ENCODE data around the gene SEMA3C.

DNA sequence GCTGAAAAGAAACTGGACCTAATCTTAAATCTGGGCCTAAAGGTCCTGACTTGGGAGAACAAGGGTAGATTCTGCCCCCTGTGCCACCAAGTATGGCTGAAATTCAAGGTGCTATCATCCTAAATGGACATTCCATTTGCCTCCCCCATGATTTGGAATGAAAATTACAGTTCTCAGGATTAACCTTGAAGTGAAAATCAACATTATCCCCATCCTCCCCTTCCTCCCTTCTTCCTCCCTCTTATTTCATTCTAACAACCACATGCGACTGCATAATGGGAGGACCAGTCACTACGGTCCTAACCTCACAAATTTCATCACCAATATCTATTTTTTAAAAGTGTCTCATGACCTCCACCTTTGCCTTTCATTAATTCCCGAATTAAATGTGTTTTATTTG lies 62.1 kb downstream of the SEMA3C start:
- TF ChIP-seq ZNF8 (CRISPR knock-in tag; IDR thresholded peaks at IDR 0.05) (no peak), ARNTL (CRISPR knock-in tag; IDR thresholded peaks at IDR 0.05; ENCODE audit: borderline replicate concordance, low read depth) (no peak), CSDC2 (CRISPR knock-in tag; IDR thresholded peaks at IDR 0.05) (no peak), RARB (CRISPR knock-in tag; IDR thresholded peaks at IDR 0.05) (no peak), ESRRG (CRISPR knock-in tag; IDR thresholded peaks at IDR 0.05) (no peak), ZFP30 (CRISPR knock-in tag; IDR thresholded peaks at IDR 0.05) (no peak), TOX (CRISPR knock-in tag; IDR thresholded peaks at IDR 0.05; ENCODE audit: borderline replicate concordance) (no peak)
- TF ChIP-seq, protein P1, sequence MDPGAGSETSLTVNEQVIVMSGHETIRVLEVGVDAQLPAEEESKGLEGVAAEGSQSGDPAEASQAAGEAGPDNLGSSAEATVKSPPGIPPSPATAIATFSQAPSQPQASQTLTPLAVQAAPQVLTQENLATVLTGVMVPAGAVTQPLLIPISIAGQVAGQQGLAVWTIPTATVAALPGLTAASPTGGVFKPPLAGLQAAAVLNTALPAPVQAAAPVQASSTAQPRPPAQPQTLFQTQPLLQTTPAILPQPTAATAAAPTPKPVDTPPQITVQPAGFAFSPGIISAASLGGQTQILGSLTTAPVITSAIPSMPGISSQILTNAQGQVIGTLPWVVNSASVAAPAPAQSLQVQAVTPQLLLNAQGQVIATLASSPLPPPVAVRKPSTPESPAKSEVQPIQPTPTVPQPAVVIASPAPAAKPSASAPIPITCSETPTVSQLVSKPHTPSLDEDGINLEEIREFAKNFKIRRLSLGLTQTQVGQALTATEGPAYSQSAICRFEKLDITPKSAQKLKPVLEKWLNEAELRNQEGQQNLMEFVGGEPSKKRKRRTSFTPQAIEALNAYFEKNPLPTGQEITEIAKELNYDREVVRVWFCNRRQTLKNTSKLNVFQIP (CRISPR knock-in tag; IDR thresholded peaks at IDR 0.05; ENCODE audit: borderline replicate concordance, low read depth): no peak
- TF ChIP-seq, protein P2, sequence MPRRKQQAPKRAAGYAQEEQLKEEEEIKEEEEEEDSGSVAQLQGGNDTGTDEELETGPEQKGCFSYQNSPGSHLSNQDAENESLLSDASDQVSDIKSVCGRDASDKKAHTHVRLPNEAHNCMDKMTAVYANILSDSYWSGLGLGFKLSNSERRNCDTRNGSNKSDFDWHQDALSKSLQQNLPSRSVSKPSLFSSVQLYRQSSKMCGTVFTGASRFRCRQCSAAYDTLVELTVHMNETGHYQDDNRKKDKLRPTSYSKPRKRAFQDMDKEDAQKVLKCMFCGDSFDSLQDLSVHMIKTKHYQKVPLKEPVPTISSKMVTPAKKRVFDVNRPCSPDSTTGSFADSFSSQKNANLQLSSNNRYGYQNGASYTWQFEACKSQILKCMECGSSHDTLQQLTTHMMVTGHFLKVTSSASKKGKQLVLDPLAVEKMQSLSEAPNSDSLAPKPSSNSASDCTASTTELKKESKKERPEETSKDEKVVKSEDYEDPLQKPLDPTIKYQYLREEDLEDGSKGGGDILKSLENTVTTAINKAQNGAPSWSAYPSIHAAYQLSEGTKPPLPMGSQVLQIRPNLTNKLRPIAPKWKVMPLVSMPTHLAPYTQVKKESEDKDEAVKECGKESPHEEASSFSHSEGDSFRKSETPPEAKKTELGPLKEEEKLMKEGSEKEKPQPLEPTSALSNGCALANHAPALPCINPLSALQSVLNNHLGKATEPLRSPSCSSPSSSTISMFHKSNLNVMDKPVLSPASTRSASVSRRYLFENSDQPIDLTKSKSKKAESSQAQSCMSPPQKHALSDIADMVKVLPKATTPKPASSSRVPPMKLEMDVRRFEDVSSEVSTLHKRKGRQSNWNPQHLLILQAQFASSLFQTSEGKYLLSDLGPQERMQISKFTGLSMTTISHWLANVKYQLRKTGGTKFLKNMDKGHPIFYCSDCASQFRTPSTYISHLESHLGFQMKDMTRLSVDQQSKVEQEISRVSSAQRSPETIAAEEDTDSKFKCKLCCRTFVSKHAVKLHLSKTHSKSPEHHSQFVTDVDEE (CRISPR knock-in tag; IDR thresholded peaks at IDR 0.05): no peak
- TF ChIP-seq, protein P3, sequence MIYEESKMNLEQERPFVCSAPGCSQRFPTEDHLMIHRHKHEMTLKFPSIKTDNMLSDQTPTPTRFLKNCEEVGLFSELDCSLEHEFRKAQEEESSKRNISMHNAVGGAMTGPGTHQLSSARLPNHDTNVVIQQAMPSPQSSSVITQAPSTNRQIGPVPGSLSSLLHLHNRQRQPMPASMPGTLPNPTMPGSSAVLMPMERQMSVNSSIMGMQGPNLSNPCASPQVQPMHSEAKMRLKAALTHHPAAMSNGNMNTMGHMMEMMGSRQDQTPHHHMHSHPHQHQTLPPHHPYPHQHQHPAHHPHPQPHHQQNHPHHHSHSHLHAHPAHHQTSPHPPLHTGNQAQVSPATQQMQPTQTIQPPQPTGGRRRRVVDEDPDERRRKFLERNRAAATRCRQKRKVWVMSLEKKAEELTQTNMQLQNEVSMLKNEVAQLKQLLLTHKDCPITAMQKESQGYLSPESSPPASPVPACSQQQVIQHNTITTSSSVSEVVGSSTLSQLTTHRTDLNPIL (CRISPR knock-in tag; IDR thresholded peaks at IDR 0.05; ENCODE audit: low read depth): no peak
- TF ChIP-seq, protein P4, sequence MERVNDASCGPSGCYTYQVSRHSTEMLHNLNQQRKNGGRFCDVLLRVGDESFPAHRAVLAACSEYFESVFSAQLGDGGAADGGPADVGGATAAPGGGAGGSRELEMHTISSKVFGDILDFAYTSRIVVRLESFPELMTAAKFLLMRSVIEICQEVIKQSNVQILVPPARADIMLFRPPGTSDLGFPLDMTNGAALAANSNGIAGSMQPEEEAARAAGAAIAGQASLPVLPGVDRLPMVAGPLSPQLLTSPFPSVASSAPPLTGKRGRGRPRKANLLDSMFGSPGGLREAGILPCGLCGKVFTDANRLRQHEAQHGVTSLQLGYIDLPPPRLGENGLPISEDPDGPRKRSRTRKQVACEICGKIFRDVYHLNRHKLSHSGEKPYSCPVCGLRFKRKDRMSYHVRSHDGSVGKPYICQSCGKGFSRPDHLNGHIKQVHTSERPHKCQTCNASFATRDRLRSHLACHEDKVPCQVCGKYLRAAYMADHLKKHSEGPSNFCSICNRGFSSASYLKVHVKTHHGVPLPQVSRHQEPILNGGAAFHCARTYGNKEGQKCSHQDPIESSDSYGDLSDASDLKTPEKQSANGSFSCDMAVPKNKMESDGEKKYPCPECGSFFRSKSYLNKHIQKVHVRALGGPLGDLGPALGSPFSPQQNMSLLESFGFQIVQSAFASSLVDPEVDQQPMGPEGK (CRISPR knock-in tag; IDR thresholded peaks at IDR 0.05; ENCODE audit: borderline replicate concordance): no peak

Measured in SK-N-SH treated with all-trans-retinoic acid at 6 μM for 48 hours (cell line).